Hematopoietic multipotent progenitor cell treated with erythropoietin and hydrocortisone succinate and interleukin-3 and kit ligand, for 6 days (in vitro differentiated cells): ENCODE results near the gene ZBTB7C.
"Not testable (repeated sequence)": the region's sequence is repeated elsewhere in the genome, so short reads cannot be mapped to it uniquely, and the experiment has no call there.

Experiments
- DNase-seq: peaks from one replicate; pipeline ENCODE4 v3.0.0-alpha.2; 2015

ZBTB7C gene

GRCh38 chr18:48408727-48409590 is at the start of gene ZBTB7C:
Gene ZBTB7C, minus strand, starts transcription at chr18:48409383.
- peak; percentile 41 for DNase-seq

GRCh38 chr18:48456838-48457237 is 47.7 kb upstream of the ZBTB7C start:
- DNase-seq, result no peak

GRCh38 chr18:48455555-48456478 is 46.6 kb upstream of the ZBTB7C start:
- DNase-seq, result peak; percentile 49

GRCh38 chr18:48454261-48454757 is 45.1 kb upstream of the ZBTB7C start:
- DNase-seq, result no peak

DNA sequence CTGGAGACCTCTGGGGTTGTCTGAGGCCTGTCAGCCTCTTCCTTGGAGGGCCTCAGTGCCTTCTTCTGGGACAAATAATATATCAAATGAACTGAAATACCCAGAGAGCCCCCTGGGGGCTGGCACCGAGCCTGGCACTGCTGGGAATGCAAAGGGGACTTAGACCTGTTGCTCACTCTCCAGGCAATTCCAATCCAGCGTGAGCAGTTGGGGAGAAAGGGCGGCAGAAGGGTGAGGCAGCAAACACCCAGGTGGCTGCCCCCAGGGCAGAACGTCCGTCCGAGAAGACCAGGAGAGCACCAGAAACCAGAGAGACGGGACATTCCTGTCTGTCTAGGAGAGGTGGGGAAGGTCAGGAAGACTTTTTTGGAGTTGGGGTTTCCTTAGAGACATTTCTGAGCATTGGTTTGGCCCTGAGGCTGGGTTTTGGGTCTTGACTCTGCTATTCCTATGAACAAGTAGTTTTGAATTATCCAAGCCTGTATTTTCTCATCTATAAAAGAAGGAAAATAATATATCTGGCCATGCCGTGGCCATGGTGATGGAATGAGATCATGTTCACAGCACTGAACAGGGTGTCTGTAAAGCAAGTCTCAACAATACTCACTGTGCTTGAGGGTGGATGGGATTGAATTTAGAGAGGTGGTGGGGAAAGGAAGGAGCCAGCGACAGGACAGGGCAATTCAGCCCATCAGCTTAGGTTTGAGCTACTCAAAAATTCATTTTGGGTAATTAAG is 44.3 kb upstream of the ZBTB7C start:
- no peak for DNase-seq

DNA sequence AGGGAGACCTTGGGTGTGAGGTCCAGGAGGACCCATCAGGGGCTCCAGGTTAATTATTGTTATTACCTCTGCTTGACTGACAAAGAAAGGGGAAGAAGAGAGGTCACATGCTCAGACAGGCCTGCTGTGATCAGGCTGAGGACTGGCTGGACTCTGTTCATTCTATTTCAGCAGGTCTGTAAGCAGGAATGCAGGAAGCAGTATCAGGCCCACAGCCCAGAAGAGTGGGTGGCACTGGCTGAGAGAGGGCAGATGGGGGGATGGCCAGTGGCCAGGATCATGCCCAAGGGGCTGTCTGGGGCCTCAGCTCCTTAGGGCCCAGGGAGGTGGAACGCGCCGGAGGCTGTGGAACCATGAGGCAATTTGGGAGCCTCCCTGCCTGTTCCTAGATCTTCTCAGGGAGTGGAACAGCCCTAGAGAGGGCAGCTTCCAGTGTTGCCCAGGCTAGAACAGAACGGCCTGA is 43.7 kb upstream of the ZBTB7C start:
- no peak for DNase-seq

DNA sequence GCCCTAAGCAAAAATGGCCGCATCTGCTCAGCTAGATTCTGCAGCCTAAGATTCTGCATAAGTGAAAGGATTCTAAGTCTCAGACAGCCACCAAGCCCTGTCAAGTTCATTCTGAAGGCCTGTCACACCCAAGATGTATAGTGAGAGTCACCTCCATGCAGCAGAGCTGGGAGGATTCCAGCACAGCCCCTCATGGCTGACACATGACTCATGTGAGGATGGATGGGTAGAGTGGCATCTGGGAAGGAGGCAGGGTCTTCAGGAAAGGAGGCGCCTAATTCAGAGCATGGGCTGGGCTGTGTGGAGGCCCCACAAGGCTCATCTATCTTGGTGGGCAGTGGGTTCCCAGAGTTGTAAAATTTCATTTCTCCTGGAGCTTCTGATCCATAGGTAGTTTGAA is 41.5 kb upstream of the ZBTB7C start:
- DNase-seq, result no peak

DNA sequence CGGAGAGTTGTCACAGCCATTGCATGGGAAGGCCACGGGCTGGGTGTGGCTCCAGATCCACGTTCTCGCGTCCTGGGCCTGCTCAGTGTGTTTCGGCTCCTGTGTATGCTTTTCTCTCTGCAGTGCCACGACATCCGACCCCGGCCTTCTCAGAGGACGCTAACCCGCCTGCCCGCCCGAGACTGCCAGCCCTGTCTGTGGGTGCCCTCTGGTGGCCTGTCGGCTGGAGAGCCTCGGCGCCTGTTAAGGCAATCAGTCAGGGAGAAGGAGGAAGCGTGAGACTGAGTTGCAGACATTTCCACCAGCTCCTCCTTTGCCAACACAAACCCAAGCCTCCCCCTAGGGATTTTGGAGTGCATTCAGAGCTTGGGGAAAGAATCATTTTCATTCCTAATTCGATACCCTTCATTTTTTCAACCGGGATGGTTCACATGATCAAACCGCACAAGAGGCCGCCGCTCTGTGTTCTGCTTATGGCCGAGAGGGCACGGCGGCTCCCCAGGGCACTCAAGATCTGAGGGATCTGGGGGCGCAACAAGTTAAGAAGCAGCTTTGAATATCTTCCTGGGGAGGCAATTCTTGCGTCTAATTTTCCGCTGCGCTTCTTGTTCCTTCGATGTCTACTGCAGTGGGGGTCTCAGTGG is 37.5 kb upstream of the ZBTB7C start:
- peak; percentile 88 for DNase-seq

- DNase-seq, result peak; percentile 91
Observed at GRCh38 chr18:48445540-48445939, 36.4 kb upstream of the ZBTB7C start.

DNA sequence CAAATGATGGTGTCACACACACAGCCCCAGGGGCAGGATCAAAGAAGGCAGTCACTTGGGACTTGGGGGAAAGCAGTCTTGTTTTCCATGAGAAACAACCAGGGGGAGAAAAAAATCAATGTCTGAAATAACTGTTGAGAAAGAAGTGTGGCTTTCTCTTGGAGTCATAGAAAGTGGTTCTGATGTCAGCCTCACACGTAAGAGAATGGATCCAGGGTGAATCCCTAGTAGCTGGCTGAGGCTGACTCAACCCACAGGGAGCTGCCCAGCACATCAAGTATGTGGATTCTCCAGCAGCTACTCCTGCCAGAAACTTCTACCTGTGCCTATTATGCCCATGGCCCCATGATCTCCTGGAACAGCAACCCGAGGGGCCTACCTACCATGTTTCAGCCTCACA is 33.6 kb upstream of the ZBTB7C start:
- DNase-seq, result no peak

DNA sequence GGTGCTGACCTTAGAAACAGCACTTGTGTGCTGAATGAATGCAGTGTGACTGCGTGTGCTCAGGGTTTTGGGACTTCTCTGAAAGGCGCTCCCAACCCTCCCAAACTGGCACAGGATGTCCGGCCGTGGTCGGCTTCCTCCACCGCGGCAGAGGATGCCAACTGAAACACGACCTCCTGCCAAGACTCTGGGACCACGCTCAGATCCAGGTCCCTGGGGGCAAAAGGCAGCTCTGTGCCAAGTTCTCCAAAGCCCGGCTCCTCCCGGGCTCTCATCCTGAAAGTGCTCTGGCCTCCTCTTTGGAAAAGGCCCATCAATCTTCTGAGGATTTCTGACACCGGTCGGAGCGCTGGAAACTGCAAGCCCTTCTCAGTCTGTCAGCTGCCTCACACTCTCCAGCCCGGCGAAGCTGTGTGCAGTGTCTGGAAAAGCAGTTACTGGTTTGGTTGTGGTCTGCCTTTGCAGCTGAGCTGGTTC is 32.3 kb upstream of the ZBTB7C start:
- DNase-seq, result no peak

DNA sequence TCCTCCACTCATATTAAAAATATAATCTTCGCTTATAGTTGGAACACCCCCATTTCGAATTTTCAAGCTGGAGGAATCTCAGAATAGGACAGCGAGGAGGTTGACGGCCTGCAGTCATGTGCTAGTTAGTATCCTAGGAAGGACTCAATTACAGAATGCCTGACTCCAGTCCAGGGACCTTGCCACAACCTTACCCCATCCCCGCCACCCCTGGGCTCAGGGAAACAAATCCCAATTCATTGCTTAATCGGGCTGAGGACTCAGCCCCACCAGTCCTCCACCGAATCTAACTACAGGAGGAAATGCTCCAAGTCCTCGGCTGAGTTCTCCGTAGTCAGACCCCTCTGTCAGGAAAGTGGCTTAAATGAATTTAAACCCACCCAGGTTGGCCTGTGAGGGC is 31.7 kb upstream of the ZBTB7C start:
- DNase-seq, result no peak

DNA sequence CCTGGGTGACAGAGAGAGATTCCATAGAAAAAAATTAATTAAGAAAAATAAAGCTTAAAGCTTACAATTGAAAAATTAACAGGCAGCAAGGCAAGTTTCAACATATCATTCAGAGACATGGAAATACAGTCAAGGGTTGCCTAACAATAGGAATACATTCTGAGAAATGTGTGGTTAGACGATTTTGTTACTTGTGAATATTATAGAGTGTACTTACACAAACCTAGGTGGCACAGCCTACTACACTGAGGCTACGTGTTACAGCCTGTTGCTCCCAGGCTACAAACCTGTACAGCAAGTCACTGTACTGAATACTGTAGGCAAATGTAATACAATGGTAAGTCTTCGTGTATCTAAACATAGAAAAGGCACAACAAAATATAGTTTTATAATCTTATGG is 27.7 kb upstream of the ZBTB7C start:
- DNase-seq, result no peak

GRCh38 chr18:48434382-48434781 is 25.2 kb upstream of the ZBTB7C start:
- DNase-seq, result not testable (repeated sequence)

GRCh38 chr18:48433541-48433940 is 24.4 kb upstream of the ZBTB7C start:
- no peak for DNase-seq

DNA sequence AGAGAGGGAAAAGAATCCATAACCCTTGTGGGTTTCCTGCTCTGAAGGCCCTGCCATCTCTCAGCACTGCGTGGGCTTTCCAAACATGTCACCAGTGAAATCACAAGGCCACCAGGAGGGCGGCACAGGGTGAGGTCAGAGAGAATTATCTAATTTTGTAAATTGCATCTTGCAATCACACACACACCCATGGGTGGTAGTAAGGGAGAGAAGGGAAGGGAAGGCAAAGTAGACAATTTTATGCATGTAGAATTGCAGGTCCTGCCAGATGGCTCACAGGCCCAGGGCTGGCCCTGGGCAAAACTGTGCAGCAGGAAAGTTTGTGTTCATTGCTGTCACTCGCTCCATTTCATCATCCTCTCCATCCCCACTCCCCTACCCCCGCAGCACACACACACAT is 21.0 kb upstream of the ZBTB7C start:
- DNase-seq, result no peak

DNA sequence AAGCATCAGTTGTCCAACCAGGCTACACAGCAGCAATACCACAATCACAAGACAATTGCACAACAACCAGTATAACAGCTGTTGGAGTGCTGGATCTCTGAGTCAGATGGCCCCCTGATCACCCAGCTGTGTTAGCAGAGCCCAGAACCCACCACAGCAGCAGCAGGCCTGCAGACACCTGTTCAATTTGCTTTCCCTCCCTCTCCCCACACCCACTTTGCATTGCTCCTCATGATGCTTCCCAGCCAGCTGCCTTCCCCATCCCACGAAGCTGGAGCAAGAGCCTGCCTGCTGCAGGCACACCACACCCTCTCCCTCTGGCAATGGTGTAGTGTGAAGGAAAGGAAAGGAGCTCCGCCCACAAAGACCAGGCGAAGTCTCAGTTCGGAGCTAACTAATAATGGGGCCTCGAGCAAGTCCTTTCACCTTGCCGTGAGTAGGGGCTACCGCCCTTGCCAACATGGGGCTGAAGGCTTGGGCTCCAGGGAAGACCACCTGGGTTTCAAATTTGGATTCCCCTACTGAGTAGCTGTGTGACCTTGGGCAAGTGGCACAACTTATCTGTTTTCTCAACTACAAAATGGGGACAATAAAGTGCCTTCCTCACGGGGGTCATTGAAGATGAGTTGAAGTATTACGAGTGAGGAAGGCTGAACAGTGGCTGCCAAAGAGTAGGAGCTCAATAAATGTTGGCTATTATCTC is 19.4 kb upstream of the ZBTB7C start:
- no peak for DNase-seq

- DNase-seq, result no peak
Observed at GRCh38 chr18:48422947-48423378, 13.8 kb upstream of the ZBTB7C start.

DNA sequence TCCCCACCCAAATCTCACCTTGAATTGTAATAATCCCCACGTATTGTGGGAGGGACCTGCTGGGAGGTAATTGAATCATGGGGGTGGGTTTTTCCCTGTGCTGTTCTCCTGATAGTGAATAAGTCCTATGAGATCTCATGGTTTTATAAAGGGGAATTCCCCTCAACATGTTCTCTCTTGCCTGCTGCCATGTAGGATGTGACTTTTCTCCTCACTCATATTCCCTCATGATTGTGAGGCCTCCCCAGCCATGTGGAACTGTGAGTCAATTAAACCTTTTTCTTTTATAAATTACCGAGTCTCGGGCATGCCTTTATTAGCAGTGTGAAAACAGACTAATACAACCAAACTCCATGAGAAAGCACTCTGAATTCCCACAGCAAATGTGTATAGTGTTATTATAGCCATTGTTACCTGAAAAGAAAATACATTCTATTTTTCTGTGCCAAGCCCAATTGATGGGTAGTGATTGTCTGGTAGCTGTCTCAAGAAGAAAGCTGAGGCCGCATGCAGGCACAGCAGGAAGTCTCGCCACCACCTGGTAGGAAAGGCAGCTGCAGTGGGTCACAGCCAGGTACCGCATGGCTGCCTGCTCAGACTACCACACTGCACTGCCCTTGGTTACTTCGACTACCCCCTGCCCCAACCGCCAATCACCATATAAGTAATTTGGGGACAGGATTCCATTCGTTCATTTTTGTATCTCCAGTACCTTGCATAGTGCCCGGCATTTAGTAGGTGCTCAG is 10.3 kb upstream of the ZBTB7C start:
- DNase-seq, result no peak

DNA sequence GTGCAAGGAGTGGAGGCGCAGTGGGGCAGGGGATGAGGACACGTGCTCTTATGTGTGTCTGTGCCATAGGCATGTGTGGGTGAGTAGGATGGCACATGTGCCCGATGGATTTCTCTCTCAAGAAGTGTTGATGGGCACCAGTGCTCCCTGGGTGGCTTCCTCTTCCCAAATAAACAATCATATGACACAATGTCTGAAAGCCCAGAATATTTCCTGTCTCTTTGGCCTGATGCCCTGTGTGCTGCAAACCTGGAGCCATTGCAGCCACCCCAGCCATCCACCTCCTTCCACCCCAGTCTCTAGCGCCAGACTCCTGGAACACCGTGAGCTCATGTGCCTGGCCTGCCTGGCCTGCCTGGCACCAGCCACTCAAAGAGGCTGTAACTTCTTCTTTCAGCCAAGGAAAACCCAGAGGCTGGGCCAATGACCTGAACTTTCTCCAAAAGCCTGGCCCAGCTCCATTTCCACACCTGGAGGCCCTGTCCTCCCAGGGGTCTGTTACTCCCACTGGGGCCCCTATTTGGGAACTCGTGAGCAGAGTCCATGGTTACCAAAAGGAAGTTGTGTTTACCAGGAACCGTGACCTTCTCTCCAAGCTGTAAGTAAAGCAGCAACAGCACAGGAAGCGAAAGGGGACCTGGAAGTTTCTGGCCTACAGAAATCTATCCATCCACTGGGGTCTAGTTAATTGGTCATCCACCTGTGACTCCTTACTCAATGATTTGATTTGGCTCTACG is 9.5 kb upstream of the ZBTB7C start:
- no peak for DNase-seq
